ENCODE data around the gene MTR.
"Not testable (repeated sequence)": the region's sequence is repeated elsewhere in the genome, so short reads cannot be mapped to it uniquely, and the experiment has no call there.

The MTR gene

GRCh38 chr1:236833575-236833974, 38.5 kb downstream of the MTR start:
- DNase-seq (ENCODE audit: low spot score), result no peak

GRCh38 chr1:236834876-236835275, 39.8 kb downstream of the MTR start:
- no peak for DNase-seq (ENCODE audit: low spot score)

GRCh38 chr1:236835491-236835890, 40.4 kb downstream of the MTR start:
- no peak for DNase-seq (ENCODE audit: low spot score)

- DNase-seq (ENCODE audit: low spot score), result no peak
Observed at GRCh38 chr1:236836157-236836556, 41.1 kb downstream of the MTR start.

- DNase-seq (ENCODE audit: low spot score), result no peak
Observed at GRCh38 chr1:236837115-236837514, 42.0 kb downstream of the MTR start.

GRCh38 chr1:236837897-236838296, 42.8 kb downstream of the MTR start:
- no peak for DNase-seq (ENCODE audit: low spot score)

GRCh38 chr1:236841341-236841740, 46.2 kb downstream of the MTR start:
- DNase-seq (ENCODE audit: low spot score), result no peak

- DNase-seq (ENCODE audit: low spot score), result peak; percentile 36
Observed at GRCh38 chr1:236844499-236845271, 49.6 kb downstream of the MTR start.

- DNase-seq (ENCODE audit: low spot score), result no peak
Observed at GRCh38 chr1:236845830-236846229, 50.7 kb downstream of the MTR start.

GRCh38 chr1:236848274-236848923, 53.3 kb downstream of the MTR start:
- DNase-seq (ENCODE audit: low spot score), result no peak

- DNase-seq (ENCODE audit: low spot score), result no peak
Observed at GRCh38 chr1:236850077-236850979, 55.2 kb downstream of the MTR start.

GRCh38 chr1:236851871-236852270, 56.8 kb downstream of the MTR start:
- no peak for DNase-seq (ENCODE audit: low spot score)

GRCh38 chr1:236853921-236854604, 59.0 kb downstream of the MTR start:
- DNase-seq (ENCODE audit: low spot score), result no peak

- DNase-seq (ENCODE audit: low spot score), result no peak
Observed at GRCh38 chr1:236854605-236854983, 59.5 kb downstream of the MTR start.

GRCh38 chr1:236856649-236857048, 61.6 kb downstream of the MTR start:
- DNase-seq (ENCODE audit: low spot score), result not testable (repeated sequence)

- no peak for DNase-seq (ENCODE audit: low spot score)
Observed at GRCh38 chr1:236858165-236858564, 63.1 kb downstream of the MTR start.

GRCh38 chr1:236860101-236860500, 65.0 kb downstream of the MTR start:
- no peak for DNase-seq (ENCODE audit: low spot score)

GRCh38 chr1:236860674-236861073, 65.6 kb downstream of the MTR start:
- DNase-seq (ENCODE audit: low spot score), result no peak

- no peak for DNase-seq (ENCODE audit: low spot score)
Observed at GRCh38 chr1:236861560-236862218, 66.6 kb downstream of the MTR start.

- DNase-seq (ENCODE audit: low spot score), result no peak
Observed at GRCh38 chr1:236862219-236862591, 67.1 kb downstream of the MTR start.

GRCh38 chr1:236862615-236863211, 67.6 kb downstream of the MTR start:
- DNase-seq (ENCODE audit: low spot score), result no peak

Data from HuH-7 (cell line).